SK-N-SH treated with all-trans-retinoic acid at 6 μM for 48 hours (cell line): ENCODE measurements around the gene DTNBP1.

Experiments used
- ATAC-seq: fragments of 200-7000 bp; cut with Tn5 transposase; 3 replicates; pipeline ENCODE4 v1.9.1; 2020; ENCODE audit warnings: mild to moderate bottlenecking, moderate library complexity
- ARNTL ChIP-seq: fragments of 450-650 bp; formaldehyde crosslinking; IDR thresholded peaks from 2 replicates; pipeline ENCODE4 v1.5.0; 2020; ENCODE audit warnings: low read depth, mild to moderate bottlenecking, moderate library complexity, borderline replicate concordance
- BACH2 ChIP-seq: fragments of 250-450 bp; sonication (Bioruptor Pico); IDR thresholded peaks from 2 replicates; pipeline ENCODE4 v1.9.0; 2021; ENCODE audit warnings: mild to moderate bottlenecking, borderline replicate concordance
- CSDC2 ChIP-seq: fragments of 250-450 bp; sonication (Bioruptor Pico); IDR thresholded peaks from 2 replicates; pipeline ENCODE4 v1.5.0; 2020; ENCODE audit warnings: mild to moderate bottlenecking, moderate library complexity
- CSRNP3 ChIP-seq: fragments of 250-450 bp; sonication (Bioruptor Pico); IDR thresholded peaks from 2 replicates; pipeline ENCODE4 v1.5.1; 2021; ENCODE audit warnings: mild to moderate bottlenecking, moderate library complexity
- ESRRG ChIP-seq: fragments of 250-450 bp; sonication (Bioruptor Pico); IDR thresholded peaks from 2 replicates; pipeline ENCODE4 v1.6.1; 2021; ENCODE audit warnings: mild to moderate bottlenecking
- OSR1 ChIP-seq: fragments of 250-450 bp; sonication (Bioruptor Pico); IDR thresholded peaks from 2 replicates; pipeline ENCODE4 v1.8.0; 2022; ENCODE audit warnings: moderate library complexity, mild to moderate bottlenecking, inconsistent platforms
- PATZ1 ChIP-seq: fragments of 250-450 bp; sonication (Bioruptor Pico); IDR thresholded peaks from 2 replicates; pipeline ENCODE4 v1.8.0; 2020; ENCODE audit warnings: mild to moderate bottlenecking, moderate library complexity, borderline replicate concordance
- PPARA ChIP-seq: fragments of 250-450 bp; sonication (Bioruptor Pico); IDR thresholded peaks from 2 replicates; pipeline ENCODE4 v1.5.0; 2020; ENCODE audit warnings: mild to moderate bottlenecking, borderline replicate concordance
- RARB ChIP-seq: fragments of 250-450 bp; sonication (Bioruptor Pico); IDR thresholded peaks from 2 replicates; pipeline ENCODE4 v1.8.0; 2021; ENCODE audit warnings: mild to moderate bottlenecking, moderate library complexity
- SNAI2 ChIP-seq: fragments of 250-450 bp; sonication (Bioruptor Pico); IDR thresholded peaks from 2 replicates; pipeline ENCODE4 v1.5.0; 2020; ENCODE audit warnings: mild to moderate bottlenecking, moderate library complexity
- TCF4 ChIP-seq: fragments of 250-450 bp; sonication (Bioruptor Pico); IDR thresholded peaks from 2 replicates; pipeline ENCODE4 v1.8.0; 2021; ENCODE audit warnings: mild to moderate bottlenecking, moderate library complexity, borderline replicate concordance
- TOX ChIP-seq: fragments of 250-450 bp; sonication (Bioruptor Pico); IDR thresholded peaks from 2 replicates; pipeline ENCODE4 v1.8.0; 2021; ENCODE audit warnings: mild to moderate bottlenecking, moderate library complexity, borderline replicate concordance
- TSHZ2 ChIP-seq: fragments of 250-450 bp; sonication (Bioruptor Pico); IDR thresholded peaks from 2 replicates; pipeline ENCODE4 v1.5.0; 2020; ENCODE audit warnings: mild to moderate bottlenecking, moderate library complexity
- ZC3H10 ChIP-seq: fragments of 250-450 bp; sonication (Bioruptor Pico); IDR thresholded peaks from 2 replicates; pipeline ENCODE4 v1.5.1; 2021; ENCODE audit warnings: mild to moderate bottlenecking, moderate library complexity
- ZFP3 ChIP-seq: fragments of 250-450 bp; sonication (Bioruptor Pico); IDR thresholded peaks from 2 replicates; pipeline ENCODE4 v1.5.0; 2020; ENCODE audit warnings: mild to moderate bottlenecking, moderate library complexity
- ZFP30 ChIP-seq: fragments of 450-650 bp; formaldehyde crosslinking; IDR thresholded peaks from 2 replicates; pipeline ENCODE4 v1.5.0; 2022; ENCODE audit warnings: mild to moderate bottlenecking, moderate library complexity
- ZNF565 ChIP-seq: fragments of 450-650 bp; formaldehyde crosslinking; conservative IDR thresholded peaks from 2 replicates; pipeline ENCODE4 v1.5.0; 2020; ENCODE audit warnings: low read depth, mild to moderate bottlenecking, moderate library complexity
- ZNF8 ChIP-seq: fragments of 450-650 bp; formaldehyde crosslinking; IDR thresholded peaks from 2 replicates; pipeline ENCODE4 v1.5.0; 2020; ENCODE audit warnings: mild to moderate bottlenecking, moderate library complexity
- TF ChIP-seq, protein P1 (sequence below): fragments of 250-450 bp; sonication (Bioruptor Pico); IDR thresholded peaks from 2 replicates; pipeline ENCODE4 v1.8.0; 2021; ENCODE audit warnings: low read depth, mild to moderate bottlenecking, moderate library complexity, borderline replicate concordance

The DTNBP1 gene

GRCh38 chr6:15560713-15561112, 102.1 kb downstream of the DTNBP1 start:
- ATAC-seq: no peak
- TF ChIP-seq ZC3H10 (CRISPR knock-in tag): no peak
- TF ChIP-seq, protein P1, sequence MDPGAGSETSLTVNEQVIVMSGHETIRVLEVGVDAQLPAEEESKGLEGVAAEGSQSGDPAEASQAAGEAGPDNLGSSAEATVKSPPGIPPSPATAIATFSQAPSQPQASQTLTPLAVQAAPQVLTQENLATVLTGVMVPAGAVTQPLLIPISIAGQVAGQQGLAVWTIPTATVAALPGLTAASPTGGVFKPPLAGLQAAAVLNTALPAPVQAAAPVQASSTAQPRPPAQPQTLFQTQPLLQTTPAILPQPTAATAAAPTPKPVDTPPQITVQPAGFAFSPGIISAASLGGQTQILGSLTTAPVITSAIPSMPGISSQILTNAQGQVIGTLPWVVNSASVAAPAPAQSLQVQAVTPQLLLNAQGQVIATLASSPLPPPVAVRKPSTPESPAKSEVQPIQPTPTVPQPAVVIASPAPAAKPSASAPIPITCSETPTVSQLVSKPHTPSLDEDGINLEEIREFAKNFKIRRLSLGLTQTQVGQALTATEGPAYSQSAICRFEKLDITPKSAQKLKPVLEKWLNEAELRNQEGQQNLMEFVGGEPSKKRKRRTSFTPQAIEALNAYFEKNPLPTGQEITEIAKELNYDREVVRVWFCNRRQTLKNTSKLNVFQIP (CRISPR knock-in tag): no peak
- no peak for TF ChIP-seq CSRNP3 (CRISPR knock-in tag)
- TF ChIP-seq BACH2 (CRISPR knock-in tag): no peak
- no peak for TF ChIP-seq ESRRG (CRISPR knock-in tag)
- TF ChIP-seq, all 23 proteins: peak for 0

DNA sequence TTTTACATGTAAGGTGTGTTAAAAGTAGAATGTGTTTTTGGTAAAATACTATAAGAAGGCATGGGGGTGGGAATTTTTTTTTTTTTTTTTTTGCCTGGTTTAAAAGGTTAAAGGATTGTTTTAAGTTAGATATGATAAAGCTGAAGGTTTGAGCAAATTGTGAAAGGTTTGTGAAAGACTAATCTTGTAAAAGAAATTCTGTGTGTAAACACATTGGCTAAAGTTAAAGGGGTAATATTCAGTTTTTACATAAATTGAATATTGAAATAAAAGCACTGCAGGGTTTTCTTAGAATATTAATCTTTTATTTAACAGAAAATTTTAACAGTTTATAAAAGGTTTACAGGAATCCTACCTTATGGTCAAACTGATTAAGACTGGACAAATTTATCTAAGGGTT, 105.7 kb downstream of the DTNBP1 start:
- no peak for ATAC-seq
- TF ChIP-seq TOX (CRISPR knock-in tag): no peak
- no peak for TF ChIP-seq CSDC2 (CRISPR knock-in tag)
- TF ChIP-seq OSR1 (CRISPR knock-in tag): no peak
- no peak for TF ChIP-seq PPARA (CRISPR knock-in tag)
- TF ChIP-seq CSRNP3 (CRISPR knock-in tag): no peak
- no peak for TF ChIP-seq ZFP30 (CRISPR knock-in tag)

DNA sequence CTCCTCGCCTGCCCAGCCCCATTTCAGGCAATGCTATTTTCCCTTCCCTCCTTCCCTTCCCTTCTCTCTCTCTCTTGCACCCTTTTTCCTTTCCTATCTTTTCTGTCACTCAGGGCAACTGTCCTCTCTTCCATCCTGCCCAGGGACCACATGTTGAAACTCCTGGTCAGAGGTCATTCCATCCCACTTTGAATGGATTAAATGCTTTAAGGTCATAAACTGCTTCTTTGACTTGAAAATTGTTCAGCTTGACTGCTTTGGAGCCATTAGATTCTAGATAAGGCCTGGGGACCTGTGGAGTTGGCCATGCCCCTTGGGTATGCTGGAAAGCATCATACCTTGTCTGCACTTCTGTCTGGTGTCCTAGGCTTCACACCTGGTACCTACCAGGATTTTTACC, 106.1 kb downstream of the DTNBP1 start:
- TF ChIP-seq ARNTL (CRISPR knock-in tag) (no peak), BACH2 (CRISPR knock-in tag) (no peak), ZC3H10 (CRISPR knock-in tag) (no peak), ZFP3 (no peak), SNAI2 (no peak), CSDC2 (CRISPR knock-in tag) (no peak), ZNF8 (CRISPR knock-in tag) (no peak), TSHZ2 (CRISPR knock-in tag) (no peak), ZFP30 (CRISPR knock-in tag) (no peak), ESRRG (CRISPR knock-in tag) (no peak), RARB (CRISPR knock-in tag) (no peak), TCF4 (no peak), TOX (CRISPR knock-in tag) (no peak), CSRNP3 (CRISPR knock-in tag) (no peak), PATZ1 (no peak), PPARA (CRISPR knock-in tag) (no peak), ZNF565 (CRISPR knock-in tag) (no peak)
- ATAC-seq: no peak
